ENCODE measurements around the gene OR52W1.

DNA sequence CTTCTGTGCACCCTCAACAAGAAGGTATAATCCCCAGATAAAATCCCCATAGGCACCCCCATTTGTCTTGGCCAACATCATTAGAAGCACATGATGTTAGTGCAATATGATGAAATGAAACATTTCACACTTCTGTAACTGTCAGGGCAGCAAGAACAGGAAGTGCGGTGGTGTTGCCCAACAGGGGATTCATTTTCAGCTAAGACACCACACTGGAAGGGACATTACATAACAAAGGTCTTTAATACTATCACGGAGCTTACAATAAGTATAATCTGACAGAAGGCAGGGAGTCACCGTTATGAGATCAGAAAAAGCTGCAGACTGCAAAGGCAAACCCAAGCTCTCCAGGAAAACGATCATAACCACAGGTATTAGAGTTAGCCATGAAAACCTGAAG is 2.0 kb downstream of the OR52W1 start:
- TF ChIP-seq PAX8 (IDR thresholded peaks at IDR 0.05) (no peak), CTCF (IDR thresholded peaks at IDR 0.05 in 2 of 3, conservative IDR thresholded peaks at IDR 0.05 in 1 of 3; ENCODE audit: control insufficient read depth in 2 of 3, extremely low read depth in 1 of 3, insufficient read depth in 1 of 3, low read depth in 3 of 3, low read length in 3 of 3) (no peak), SMC3 (IDR thresholded peaks at IDR 0.05; ENCODE audit: borderline replicate concordance, low read length) (no peak), RELA (IDR thresholded peaks at IDR 0.05; ENCODE audit: borderline replicate concordance, partially characterized antibody) (no peak), SRF (IDR thresholded peaks at IDR 0.05; ENCODE audit: low read depth in 2 of 2, low read length in 2 of 2) (no peak), RFX5 (IDR thresholded peaks at IDR 0.05; ENCODE audit: low read depth, low read length) (no peak), HDGF (IDR thresholded peaks at IDR 0.05) (no peak)
- TF ChIP-seq, protein P1, sequence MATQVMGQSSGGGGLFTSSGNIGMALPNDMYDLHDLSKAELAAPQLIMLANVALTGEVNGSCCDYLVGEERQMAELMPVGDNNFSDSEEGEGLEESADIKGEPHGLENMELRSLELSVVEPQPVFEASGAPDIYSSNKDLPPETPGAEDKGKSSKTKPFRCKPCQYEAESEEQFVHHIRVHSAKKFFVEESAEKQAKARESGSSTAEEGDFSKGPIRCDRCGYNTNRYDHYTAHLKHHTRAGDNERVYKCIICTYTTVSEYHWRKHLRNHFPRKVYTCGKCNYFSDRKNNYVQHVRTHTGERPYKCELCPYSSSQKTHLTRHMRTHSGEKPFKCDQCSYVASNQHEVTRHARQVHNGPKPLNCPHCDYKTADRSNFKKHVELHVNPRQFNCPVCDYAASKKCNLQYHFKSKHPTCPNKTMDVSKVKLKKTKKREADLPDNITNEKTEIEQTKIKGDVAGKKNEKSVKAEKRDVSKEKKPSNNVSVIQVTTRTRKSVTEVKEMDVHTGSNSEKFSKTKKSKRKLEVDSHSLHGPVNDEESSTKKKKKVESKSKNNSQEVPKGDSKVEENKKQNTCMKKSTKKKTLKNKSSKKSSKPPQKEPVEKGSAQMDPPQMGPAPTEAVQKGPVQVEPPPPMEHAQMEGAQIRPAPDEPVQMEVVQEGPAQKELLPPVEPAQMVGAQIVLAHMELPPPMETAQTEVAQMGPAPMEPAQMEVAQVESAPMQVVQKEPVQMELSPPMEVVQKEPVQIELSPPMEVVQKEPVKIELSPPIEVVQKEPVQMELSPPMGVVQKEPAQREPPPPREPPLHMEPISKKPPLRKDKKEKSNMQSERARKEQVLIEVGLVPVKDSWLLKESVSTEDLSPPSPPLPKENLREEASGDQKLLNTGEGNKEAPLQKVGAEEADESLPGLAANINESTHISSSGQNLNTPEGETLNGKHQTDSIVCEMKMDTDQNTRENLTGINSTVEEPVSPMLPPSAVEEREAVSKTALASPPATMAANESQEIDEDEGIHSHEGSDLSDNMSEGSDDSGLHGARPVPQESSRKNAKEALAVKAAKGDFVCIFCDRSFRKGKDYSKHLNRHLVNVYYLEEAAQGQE (IDR thresholded peaks at IDR 0.05; ENCODE audit: low read depth, low read length) = no peak

Data from GM12878 (cell line).